Spleen (tissue), 7 donors: ENCODE data around the gene TROAP.

Experiments
- POLR2A ChIP-seq, 3 donors: fragments of 450-650 bp; IDR thresholded peaks; one replicate each; pipeline ENCODE4 v1.5.1; 2017; ENCODE audit warnings: antibody characterized with exemption in 3 of 3, mild to moderate bottlenecking in 1 of 3
- TF ChIP-seq, protein P1 (sequence below), 11 experiments: fragments of 200-600 bp in 7 of 11; fragments of 450-650 bp in 4 of 11; sonication (generic) in 4 of 11; IDR thresholded peaks in 8 of 11; conservative IDR thresholded peaks in 3 of 11; 1 replicate in 7 of 11; 2 replicates in 4 of 11; pipeline versions ENCODE4 v1.4.0 to v1.8.0; 2016 to 2021; ENCODE audit warnings: antibody characterized with exemption in 11 of 11, inconsistent platforms in 4 of 11, mild to moderate bottlenecking in 1 of 11
- donor health status: DM: no; HTN: no; CAD: no; lungs with moderate emphysema.
- donor health status: DM: no; HTN: no; CAD: no.
- donor health status: DM: no; HTN: no; CAD: no.

DNA sequence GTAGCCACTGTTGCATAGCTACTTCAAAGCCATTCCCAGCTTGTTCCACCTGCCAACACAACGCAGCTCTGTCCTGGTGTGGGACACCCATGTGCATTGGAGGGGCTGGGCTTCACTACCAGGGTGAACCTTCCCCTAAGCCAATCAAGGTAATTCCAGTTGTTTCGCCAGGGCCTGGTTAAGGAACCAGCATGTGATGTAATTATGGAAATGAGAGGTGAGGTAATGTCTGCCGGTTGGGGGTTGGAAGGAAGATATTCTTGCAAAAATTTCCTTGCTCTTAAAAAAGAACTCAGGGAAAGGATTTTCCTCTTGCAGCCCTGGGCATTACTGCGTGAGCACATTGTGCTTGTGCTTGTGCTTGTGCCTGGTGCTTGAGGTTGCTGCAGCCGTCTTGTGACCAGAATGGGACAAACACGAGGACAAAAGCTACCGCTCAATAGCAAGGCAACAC lies 43.3 kb upstream of the TROAP start:
- TF ChIP-seq, protein P1, sequence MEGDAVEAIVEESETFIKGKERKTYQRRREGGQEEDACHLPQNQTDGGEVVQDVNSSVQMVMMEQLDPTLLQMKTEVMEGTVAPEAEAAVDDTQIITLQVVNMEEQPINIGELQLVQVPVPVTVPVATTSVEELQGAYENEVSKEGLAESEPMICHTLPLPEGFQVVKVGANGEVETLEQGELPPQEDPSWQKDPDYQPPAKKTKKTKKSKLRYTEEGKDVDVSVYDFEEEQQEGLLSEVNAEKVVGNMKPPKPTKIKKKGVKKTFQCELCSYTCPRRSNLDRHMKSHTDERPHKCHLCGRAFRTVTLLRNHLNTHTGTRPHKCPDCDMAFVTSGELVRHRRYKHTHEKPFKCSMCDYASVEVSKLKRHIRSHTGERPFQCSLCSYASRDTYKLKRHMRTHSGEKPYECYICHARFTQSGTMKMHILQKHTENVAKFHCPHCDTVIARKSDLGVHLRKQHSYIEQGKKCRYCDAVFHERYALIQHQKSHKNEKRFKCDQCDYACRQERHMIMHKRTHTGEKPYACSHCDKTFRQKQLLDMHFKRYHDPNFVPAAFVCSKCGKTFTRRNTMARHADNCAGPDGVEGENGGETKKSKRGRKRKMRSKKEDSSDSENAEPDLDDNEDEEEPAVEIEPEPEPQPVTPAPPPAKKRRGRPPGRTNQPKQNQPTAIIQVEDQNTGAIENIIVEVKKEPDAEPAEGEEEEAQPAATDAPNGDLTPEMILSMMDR (IDR thresholded peaks at IDR 0.05 in 8 of 11, conservative IDR thresholded peaks at IDR 0.05 in 3 of 11): no peak
- TF ChIP-seq POLR2A (IDR thresholded peaks at IDR 0.05): no peak
